ENCODE data around the gene KY.

The KY gene

DNA sequence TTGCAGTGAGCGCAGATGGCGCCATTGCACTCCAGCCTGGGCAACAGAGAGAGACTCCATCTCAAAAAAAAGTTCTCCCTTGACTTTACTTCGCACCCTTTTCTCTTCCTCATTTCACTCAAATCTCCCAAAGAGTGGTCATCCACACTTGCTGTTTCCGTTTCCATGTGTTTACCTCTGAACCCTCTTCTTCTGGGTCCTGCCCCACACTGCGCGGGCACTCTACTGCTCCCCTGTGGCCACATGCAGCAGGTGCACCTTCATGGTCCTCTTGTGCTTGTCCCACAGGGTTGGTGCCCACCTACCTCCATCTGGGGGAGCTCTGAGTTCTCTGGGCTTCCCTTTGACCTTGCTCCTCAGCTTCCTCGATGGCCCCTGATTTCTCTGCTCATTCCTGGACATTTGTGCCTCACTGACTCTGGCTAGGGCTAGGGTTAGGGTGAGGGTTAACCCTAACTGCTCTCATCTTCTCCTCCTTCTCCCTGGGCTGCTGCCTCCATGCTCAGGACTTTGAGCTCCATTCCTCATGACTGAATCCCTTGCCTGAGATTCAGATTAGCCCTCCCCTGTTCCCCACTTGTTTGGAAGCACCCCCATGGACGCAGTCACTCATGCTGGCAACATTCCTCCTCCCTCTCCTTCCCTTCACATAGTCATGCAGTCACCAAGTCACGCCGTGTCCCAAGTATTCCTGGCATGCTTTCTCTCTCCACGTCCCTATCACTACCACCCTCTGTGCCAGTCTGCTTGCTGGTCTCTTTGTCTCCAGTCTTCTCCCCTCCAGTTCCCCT is 26.6 kb upstream of the KY start:
- Histone ChIP-seq H3K36me3 (replicated peaks) (no peaks in the 10 kb centered on the region), H3K27ac (no peak overlapping the region), H3K4me3 (ENCODE audit: low read depth, low read length) (no peak overlapping the region), H3K27me3 (replicated peaks) (no peaks in the 10 kb centered on the region)
- no peak for DNase-seq
- in situ Hi-C loops (cut with HindIII; ENCODE audit: low pct_ligation_motif_present, low sequenced_read_pairs): no loop called here
- TF ChIP-seq, protein P1, sequence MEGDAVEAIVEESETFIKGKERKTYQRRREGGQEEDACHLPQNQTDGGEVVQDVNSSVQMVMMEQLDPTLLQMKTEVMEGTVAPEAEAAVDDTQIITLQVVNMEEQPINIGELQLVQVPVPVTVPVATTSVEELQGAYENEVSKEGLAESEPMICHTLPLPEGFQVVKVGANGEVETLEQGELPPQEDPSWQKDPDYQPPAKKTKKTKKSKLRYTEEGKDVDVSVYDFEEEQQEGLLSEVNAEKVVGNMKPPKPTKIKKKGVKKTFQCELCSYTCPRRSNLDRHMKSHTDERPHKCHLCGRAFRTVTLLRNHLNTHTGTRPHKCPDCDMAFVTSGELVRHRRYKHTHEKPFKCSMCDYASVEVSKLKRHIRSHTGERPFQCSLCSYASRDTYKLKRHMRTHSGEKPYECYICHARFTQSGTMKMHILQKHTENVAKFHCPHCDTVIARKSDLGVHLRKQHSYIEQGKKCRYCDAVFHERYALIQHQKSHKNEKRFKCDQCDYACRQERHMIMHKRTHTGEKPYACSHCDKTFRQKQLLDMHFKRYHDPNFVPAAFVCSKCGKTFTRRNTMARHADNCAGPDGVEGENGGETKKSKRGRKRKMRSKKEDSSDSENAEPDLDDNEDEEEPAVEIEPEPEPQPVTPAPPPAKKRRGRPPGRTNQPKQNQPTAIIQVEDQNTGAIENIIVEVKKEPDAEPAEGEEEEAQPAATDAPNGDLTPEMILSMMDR (IDR thresholded peaks at IDR 0.05; ENCODE audit: low read depth, low read length, missing control alignments): peak; percentile 67

DNA sequence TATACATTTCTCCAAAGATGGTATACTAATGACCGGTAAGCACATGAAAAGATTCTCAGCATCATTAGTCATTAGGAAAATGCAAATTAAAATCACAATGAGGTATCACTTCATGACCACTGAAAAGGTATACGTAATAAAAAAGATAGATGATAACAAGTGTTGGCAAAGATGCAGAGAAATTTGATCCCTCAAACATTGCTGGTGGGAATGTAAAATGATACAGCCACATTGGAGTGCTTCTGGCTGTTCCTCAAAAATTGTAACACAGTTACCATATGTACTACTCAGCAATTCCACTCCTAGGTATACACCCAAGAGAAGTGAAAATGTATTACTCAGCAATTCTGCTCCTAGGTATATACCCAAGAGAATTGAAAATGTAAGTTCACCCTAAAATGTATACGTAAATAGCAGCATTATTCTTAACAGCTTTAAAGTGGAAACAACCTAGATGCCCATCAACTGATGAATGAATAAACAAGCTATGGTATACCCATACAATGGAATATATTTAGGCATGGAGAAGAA is 25.0 kb upstream of the KY start:
- DNase-seq: peak; percentile 28
- TF ChIP-seq, protein P1 (IDR thresholded peaks at IDR 0.05; ENCODE audit: low read depth, low read length, missing control alignments): no peak
- Histone ChIP-seq H3K4me3 (ENCODE audit: low read depth, low read length) (no peak overlapping the region), H3K27me3 (replicated peaks) (no peaks in the 10 kb centered on the region), H3K27ac (no peak overlapping the region), H3K36me3 (replicated peaks) (no peaks in the 10 kb centered on the region)
- in situ Hi-C loops (cut with HindIII; ENCODE audit: low pct_ligation_motif_present, low sequenced_read_pairs): no loop called here

DNA sequence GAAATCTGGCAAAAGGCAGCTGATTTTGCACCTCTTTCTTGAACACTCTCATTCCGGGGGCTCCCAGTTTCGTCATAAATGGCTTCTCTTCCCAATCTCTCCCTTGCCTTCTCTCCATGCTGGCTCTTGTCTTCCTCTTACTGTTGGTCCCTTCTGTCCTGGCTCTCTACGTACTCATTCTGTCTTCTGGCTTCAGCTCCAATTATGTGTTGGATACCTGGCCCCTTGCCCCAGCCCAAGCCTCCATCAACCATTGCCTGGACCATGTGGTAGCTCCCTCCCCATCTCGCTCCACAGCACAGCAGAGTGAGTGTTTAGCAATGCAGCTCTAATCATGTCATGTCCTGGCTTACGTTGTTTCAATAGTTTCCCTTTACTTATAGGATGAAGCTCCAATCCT is 21.7 kb upstream of the KY start:
- in situ Hi-C loops (cut with HindIII; ENCODE audit: low pct_ligation_motif_present, low sequenced_read_pairs): no loop called here
- no peaks in the 10 kb centered on the region for H3K36me3 ChIP-seq (replicated peaks)
- TF ChIP-seq, protein P1 (IDR thresholded peaks at IDR 0.05; ENCODE audit: low read depth, low read length, missing control alignments): no peak
- H3K27me3 ChIP-seq (replicated peaks): no peaks in the 10 kb centered on the region
- H3K4me3 ChIP-seq (ENCODE audit: low read depth, low read length): no peak overlapping the region
- no peak overlapping the region for H3K27ac ChIP-seq
- no peak for DNase-seq

DNA sequence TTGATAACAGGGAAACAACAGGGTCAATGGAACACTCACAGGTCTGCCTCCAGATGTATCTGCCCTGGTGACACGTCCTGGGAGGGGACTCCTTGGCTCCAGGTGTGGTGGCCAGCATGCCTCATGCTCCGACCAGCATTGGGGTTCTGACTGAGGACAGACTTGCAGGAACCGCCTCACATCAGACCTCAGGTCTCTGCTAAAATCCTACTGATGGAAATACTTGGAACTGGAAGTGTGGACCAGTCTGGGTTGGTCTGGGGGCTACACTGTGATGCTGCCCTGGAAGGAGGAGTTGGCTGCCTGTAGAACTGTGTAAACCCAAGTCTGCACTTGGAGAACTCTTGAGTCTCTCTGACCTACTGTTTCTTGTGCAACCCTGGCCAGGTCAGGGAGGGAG is 17.1 kb upstream of the KY start:
- no peaks in the 10 kb centered on the region for H3K27me3 ChIP-seq (replicated peaks)
- in situ Hi-C loops (cut with HindIII; ENCODE audit: low pct_ligation_motif_present, low sequenced_read_pairs): no loop called here
- H3K4me3 ChIP-seq (ENCODE audit: low read depth, low read length): no peak overlapping the region
- no peak overlapping the region for H3K27ac ChIP-seq
- H3K36me3 ChIP-seq (replicated peaks): no peaks in the 10 kb centered on the region
- TF ChIP-seq, protein P1 (IDR thresholded peaks at IDR 0.05; ENCODE audit: low read depth, low read length, missing control alignments): no peak
- no peak for DNase-seq

DNA sequence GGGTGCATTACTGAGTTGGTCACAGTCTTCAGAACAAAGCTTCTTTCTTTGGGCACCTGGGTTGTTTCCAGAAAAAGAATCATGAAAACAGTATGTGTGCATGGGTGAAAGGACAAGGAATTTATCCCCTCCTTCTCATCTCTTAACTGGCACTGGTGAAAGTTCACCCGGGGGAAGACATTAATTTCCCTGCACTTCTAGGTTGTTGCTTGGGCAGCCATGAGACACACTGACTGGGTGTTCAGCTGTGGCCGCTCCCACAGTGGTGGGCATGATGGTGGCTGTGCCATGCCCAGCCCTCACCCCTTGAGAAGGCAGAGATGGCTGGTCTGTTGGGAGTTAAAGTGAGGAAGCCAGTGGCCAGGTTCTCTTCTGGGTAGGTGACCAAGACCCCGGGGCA is 16.6 kb upstream of the KY start:
- Histone ChIP-seq H3K27me3 (replicated peaks) (no peaks in the 10 kb centered on the region), H3K27ac (no peak overlapping the region), H3K36me3 (replicated peaks) (no peaks in the 10 kb centered on the region), H3K4me3 (ENCODE audit: low read depth, low read length) (no peak overlapping the region)
- no peak for DNase-seq
- TF ChIP-seq, protein P1 (IDR thresholded peaks at IDR 0.05; ENCODE audit: low read depth, low read length, missing control alignments): no peak
- in situ Hi-C loops (cut with HindIII; ENCODE audit: low pct_ligation_motif_present, low sequenced_read_pairs): no loop called here

Measured in brain microvascular endothelial cell (primary cell).